HT-29 (cell line): Measurements from ENCODE around the gene USP37. TPM values are rescaled to one million over a fixed set of nuclear protein-coding genes. Genes with fewer than 3 reads are reported as not detected.

Source experiments
- DNase-seq: peaks from one replicate; pipeline ENCODE4 v3.0.0-alpha.2; 2015; ENCODE audit warnings: low spot score
- total RNA-seq: library from RNA; depleted of rRNA; stranded (reverse); fragments of >200 nt; shearing (Covaris generic); gene quantifications from 2 replicates; pipeline ENCODE4 v1.2.3, GENCODE V29; 2014

The USP37 gene
- total RNA-seq, 1 experiment from 2014 or later = 3.9 TPM

- DNase-seq = no peak
These were observed 137.4 kb downstream of the USP37 start for GRCh38 chr2:218430721-218431120.

- DNase-seq = peak; percentile 38
These were observed 138.0 kb downstream of the USP37 start for GRCh38 chr2:218429911-218430692.

GRCh38 chr2:218428846-218429558, 139.1 kb downstream of the USP37 start:
- no peak for DNase-seq

- DNase-seq = no peak
These were observed 140.4 kb downstream of the USP37 start for GRCh38 chr2:218427741-218428140.

- no peak for DNase-seq
These were observed 142.6 kb downstream of the USP37 start for GRCh38 chr2:218425531-218425930.

- DNase-seq = no peak
These were observed 144.6 kb downstream of the USP37 start for GRCh38 chr2:218423584-218423983.

- DNase-seq = no peak
These were observed 145.6 kb downstream of the USP37 start for GRCh38 chr2:218422403-218423086.

GRCh38 chr2:218421027-218421426, 147.1 kb downstream of the USP37 start:
- DNase-seq = no peak

GRCh38 chr2:218419630-218420216, 148.4 kb downstream of the USP37 start:
- no peak for DNase-seq

GRCh38 chr2:218418717-218419458, 149.3 kb downstream of the USP37 start, which contains the start of gene VIL1:
Gene VIL1, plus strand, starts transcription at chr2:218419123. Its CDS starts 4,656 bp downstream, at chr2:218423779.
- DNase-seq = peak; percentile 95

GRCh38 chr2:218418321-218418716, 149.8 kb downstream of the USP37 start:
- no peak for DNase-seq

GRCh38 chr2:218407717-218408116, 160.4 kb downstream of the USP37 start:
- DNase-seq = no peak

GRCh38 chr2:218406949-218407618, 161.1 kb downstream of the USP37 start:
- peak; percentile 82 for DNase-seq

- peak; percentile 95 for DNase-seq
These were observed 161.8 kb downstream of the USP37 start for GRCh38 chr2:218406209-218406948.

- DNase-seq = no peak
These were observed 162.4 kb downstream of the USP37 start for GRCh38 chr2:218405746-218406208.

GRCh38 chr2:218405086-218405745, 162.9 kb downstream of the USP37 start:
- DNase-seq = no peak

- DNase-seq = no peak
These were observed 163.6 kb downstream of the USP37 start for GRCh38 chr2:218404351-218405085.

- no peak for DNase-seq
These were observed 164.3 kb downstream of the USP37 start for GRCh38 chr2:218403810-218404209.
